ENCODE data around the gene SMOC2. TPM values are rescaled to one million over a fixed set of nuclear protein-coding genes. Genes with fewer than 3 reads are reported as not detected.

The SMOC2 gene
- total and polyA plus RNA-seq, 4 donors = 203 to 369 (median 266) TPM

DNA sequence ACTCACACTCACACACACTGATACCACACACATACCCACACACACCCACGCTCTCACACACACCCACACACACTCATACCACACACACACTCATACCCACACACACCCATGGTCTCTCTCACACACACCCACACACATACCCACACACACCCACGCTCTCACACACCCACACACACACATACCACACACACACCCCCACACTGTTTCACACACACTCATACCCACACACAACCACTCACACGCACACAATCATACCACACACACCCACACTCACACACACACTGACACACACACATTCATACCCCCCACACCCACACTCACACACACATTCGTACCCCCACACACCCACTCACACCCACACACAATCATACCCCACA, 158.1 kb downstream of the SMOC2 start:
- H3K27me3 ChIP-seq (ENCODE audit: control insufficient read depth in 1 of 2, insufficient read depth in 2 of 2, low read length in 1 of 2) = no peaks in the 10 kb centered on the region
- no peaks in the 10 kb centered on the region for H3K9me3 ChIP-seq (ENCODE audit: control insufficient read depth, low read length)
- H3K27ac ChIP-seq (ENCODE audit: low read depth in 1 of 2, low read length in 2 of 2) = no peak overlapping the region
- peaks cover 4 to 5% of the 10 kb centered on the region in 2 donors for H3K36me3 ChIP-seq (ENCODE audit: control insufficient read depth in 1 of 2, insufficient read depth in 2 of 2, low read length in 1 of 2)
- intact Hi-C loops (cut with DNase I) = no loop called here
- ATAC-seq (ENCODE audit: low FRiP score) (peak; percentile 17), DNase-seq (no peak)
- H3K4me3 ChIP-seq (ENCODE audit: low read length in 2 of 2) = no peak overlapping the region
- 83 to 84% methylated on average over 4 of the region's 4 CpGs for WGBS, 2 donors
- no peaks in the 10 kb centered on the region for H3K4me1 ChIP-seq (ENCODE audit: control insufficient read depth in 1 of 2, insufficient read depth in 2 of 2, low read length in 2 of 2)

DNA sequence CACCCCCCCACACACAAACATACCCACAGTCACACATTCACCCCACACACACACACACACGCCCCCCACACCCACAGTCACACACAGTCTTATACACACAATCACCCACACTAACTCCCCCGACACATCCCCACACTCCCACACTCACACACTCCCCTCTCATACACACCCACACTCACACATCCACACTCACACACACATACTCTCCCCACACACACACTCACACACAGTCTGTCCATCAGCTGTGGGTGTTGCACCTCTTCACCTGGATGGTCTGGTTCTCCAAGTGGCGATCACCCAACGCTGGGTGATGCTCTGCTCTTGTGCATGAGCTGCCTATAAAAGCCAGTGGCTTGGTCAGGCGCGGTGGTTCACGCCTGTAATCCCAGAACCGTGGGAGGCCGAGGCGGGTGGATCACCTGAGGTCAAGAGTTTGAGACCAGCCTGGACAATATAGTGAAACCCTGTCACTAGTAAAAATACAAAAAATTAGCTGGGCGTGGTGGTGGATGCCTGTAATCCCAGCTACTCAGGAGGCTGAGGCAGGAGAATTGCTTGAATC, 158.9 kb downstream of the SMOC2 start:
- WGBS, 2 donors = 98% methylated on average over 11 of the region's 11 CpGs
- peak in 1 of 2 donors; percentile 28 for DNase-seq
- no peak overlapping the region for H3K4me3 ChIP-seq (ENCODE audit: low read length in 2 of 2)

DNA sequence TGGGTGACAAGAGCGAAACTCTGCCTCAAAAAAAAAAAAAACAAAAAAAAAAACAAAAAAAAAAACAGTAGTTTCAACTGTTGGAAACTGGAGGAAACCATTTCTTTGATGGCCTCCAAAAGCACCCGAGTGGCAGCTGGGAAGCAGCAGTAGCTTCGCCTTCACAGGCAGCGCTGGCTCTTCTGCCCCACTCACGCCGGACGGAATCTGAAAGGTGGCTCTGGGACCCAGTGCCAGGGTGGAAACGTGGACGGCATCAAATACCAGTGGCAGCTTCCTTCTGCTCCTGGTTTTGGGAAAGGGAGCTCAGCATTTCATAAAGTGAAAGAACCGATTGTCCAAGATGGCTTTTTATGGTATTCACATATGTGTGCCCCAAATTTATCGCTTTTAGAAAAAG, 159.4 kb downstream of the SMOC2 start:
- intact Hi-C loops (cut with DNase I) = no loop called here
- Histone ChIP-seq H3K36me3 (ENCODE audit: control insufficient read depth in 1 of 2, insufficient read depth in 2 of 2, low read length in 1 of 2) (peaks cover 4 to 5% of the 10 kb centered on the region in 2 donors), H3K4me1 (ENCODE audit: control insufficient read depth in 1 of 2, insufficient read depth in 2 of 2, low read length in 2 of 2) (no peaks in the 10 kb centered on the region), H3K27ac (ENCODE audit: low read depth in 1 of 2, low read length in 2 of 2) (no peak overlapping the region), H3K4me3 (ENCODE audit: low read length in 2 of 2) (no peak overlapping the region), H3K9me3 (ENCODE audit: control insufficient read depth, low read length) (no peaks in the 10 kb centered on the region), H3K27me3 (ENCODE audit: control insufficient read depth in 1 of 2, insufficient read depth in 2 of 2, low read length in 1 of 2) (no peaks in the 10 kb centered on the region)
- ATAC-seq (ENCODE audit: low FRiP score) = no peak
- DNase-seq = peak in 1 of 2 donors; percentile 69
- WGBS, 2 donors = 97% methylated on average over 11 of the region's 11 CpGs

More for the DNA sequence above, 158.9 kb downstream of the SMOC2 start:
- intact Hi-C loops (cut with DNase I) = no loop called here
- peaks cover 4 to 5% of the 10 kb centered on the region in 2 donors for H3K36me3 ChIP-seq (ENCODE audit: control insufficient read depth in 1 of 2, insufficient read depth in 2 of 2, low read length in 1 of 2)
- no peak overlapping the region for H3K27ac ChIP-seq (ENCODE audit: low read depth in 1 of 2, low read length in 2 of 2)
- no peaks in the 10 kb centered on the region for H3K9me3 ChIP-seq (ENCODE audit: control insufficient read depth, low read length)
- no peaks in the 10 kb centered on the region for H3K27me3 ChIP-seq (ENCODE audit: control insufficient read depth in 1 of 2, insufficient read depth in 2 of 2, low read length in 1 of 2)
- ATAC-seq (ENCODE audit: low FRiP score) = no peak
- no peaks in the 10 kb centered on the region for H3K4me1 ChIP-seq (ENCODE audit: control insufficient read depth in 1 of 2, insufficient read depth in 2 of 2, low read length in 2 of 2)

DNA sequence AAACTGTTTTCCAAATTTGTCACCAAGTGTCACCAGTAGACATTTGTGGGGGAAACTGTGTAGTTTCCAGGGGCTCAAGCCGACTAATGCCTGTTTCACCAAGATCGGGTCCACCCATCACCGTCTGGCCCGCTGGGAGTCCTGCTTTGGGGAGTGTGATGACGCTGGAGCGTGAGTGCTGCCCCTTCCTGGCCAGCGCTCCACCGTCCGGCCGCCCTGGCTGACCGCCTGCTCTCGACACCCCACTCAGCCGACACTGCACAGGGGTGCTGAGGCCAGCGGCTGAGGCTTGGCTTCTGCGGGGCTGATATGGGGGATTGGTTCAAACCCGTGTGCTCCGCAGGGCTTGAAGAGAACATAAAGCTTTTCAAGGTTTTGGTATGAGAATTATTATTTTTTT, 160.1 kb downstream of the SMOC2 start:
- intact Hi-C loops (cut with DNase I) = no loop called here
- no peaks in the 10 kb centered on the region for H3K27me3 ChIP-seq (ENCODE audit: control insufficient read depth in 1 of 2, insufficient read depth in 2 of 2, low read length in 1 of 2)
- ATAC-seq (ENCODE audit: low FRiP score) (peak; percentile 45), DNase-seq (peak in 1 of 2 donors; percentile 85)
- no peak overlapping the region for H3K4me3 ChIP-seq (ENCODE audit: low read length in 2 of 2)
- WGBS, 2 donors = 13 to 36% methylated on average over 17 of the region's 17 CpGs
- H3K9me3 ChIP-seq (ENCODE audit: control insufficient read depth, low read length) = no peaks in the 10 kb centered on the region
- H3K4me1 ChIP-seq (ENCODE audit: control insufficient read depth in 1 of 2, insufficient read depth in 2 of 2, low read length in 2 of 2) = no peaks in the 10 kb centered on the region
- H3K36me3 ChIP-seq (ENCODE audit: control insufficient read depth in 1 of 2, insufficient read depth in 2 of 2, low read length in 1 of 2) = peaks cover 4 to 5% of the 10 kb centered on the region in 2 donors
- peak overlapping the region in 1 of 2 donors; percentile 48 for H3K27ac ChIP-seq (ENCODE audit: low read depth in 1 of 2, low read length in 2 of 2)

DNA sequence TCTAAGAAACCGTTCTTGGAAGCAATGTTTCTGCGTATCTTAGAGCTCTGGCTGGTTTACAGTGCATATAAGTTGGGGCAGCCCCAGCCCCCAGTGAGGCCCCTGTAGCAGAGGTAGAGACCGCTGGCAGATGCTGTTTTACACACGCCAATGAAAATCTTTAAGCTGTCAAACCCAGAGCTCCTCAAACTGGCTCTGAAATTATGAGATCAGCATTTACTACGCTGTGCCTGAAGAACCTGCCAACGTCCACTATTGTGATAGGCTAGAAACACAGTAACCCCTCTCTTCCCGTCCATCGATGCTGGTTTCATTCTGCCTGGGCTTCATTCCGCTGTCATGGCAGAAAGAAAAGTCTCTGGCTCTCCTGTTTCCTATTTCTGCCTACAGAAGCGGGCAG, 160.6 kb downstream of the SMOC2 start:
- intact Hi-C loops (cut with DNase I) = no loop called here
- no peaks in the 10 kb centered on the region for H3K4me1 ChIP-seq (ENCODE audit: control insufficient read depth in 1 of 2, insufficient read depth in 2 of 2, low read length in 2 of 2)
- no peaks in the 10 kb centered on the region for H3K9me3 ChIP-seq (ENCODE audit: control insufficient read depth, low read length)
- 12 to 20% methylated on average over 10 of the region's 10 CpGs for WGBS, 2 donors
- no peaks in the 10 kb centered on the region for H3K27me3 ChIP-seq (ENCODE audit: control insufficient read depth in 1 of 2, insufficient read depth in 2 of 2, low read length in 1 of 2)
- no peak overlapping the region for H3K4me3 ChIP-seq (ENCODE audit: low read length in 2 of 2)
- ATAC-seq (ENCODE audit: low FRiP score) (no peak), DNase-seq (peak in 1 of 2 donors; percentile 30)
- peaks cover 4 to 5% of the 10 kb centered on the region in 2 donors for H3K36me3 ChIP-seq (ENCODE audit: control insufficient read depth in 1 of 2, insufficient read depth in 2 of 2, low read length in 1 of 2)
- H3K27ac ChIP-seq (ENCODE audit: low read depth in 1 of 2, low read length in 2 of 2) = no peak overlapping the region

GRCh38 chr6:168602576-168602975, 161.6 kb downstream of the SMOC2 start:
- Histone ChIP-seq H3K27ac (ENCODE audit: low read depth in 1 of 2, low read length in 2 of 2) (no peak overlapping the region), H3K36me3 (ENCODE audit: control insufficient read depth in 1 of 2, insufficient read depth in 2 of 2, low read length in 1 of 2) (peaks cover 4 to 5% of the 10 kb centered on the region in 2 donors), H3K9me3 (ENCODE audit: control insufficient read depth, low read length) (no peaks in the 10 kb centered on the region), H3K4me1 (ENCODE audit: control insufficient read depth in 1 of 2, insufficient read depth in 2 of 2, low read length in 2 of 2) (no peaks in the 10 kb centered on the region), H3K27me3 (ENCODE audit: control insufficient read depth in 1 of 2, insufficient read depth in 2 of 2, low read length in 1 of 2) (no peaks in the 10 kb centered on the region), H3K4me3 (ENCODE audit: low read length in 2 of 2) (no peak overlapping the region)
- DNase-seq (peak in 1 of 2 donors; percentile 22), ATAC-seq (ENCODE audit: low FRiP score) (no peak)
- 90 to 92% methylated on average over 4 of the region's 4 CpGs for WGBS, 2 donors
- intact Hi-C loops (cut with DNase I) = no loop called here

GRCh38 chr6:168603234-168603633, 162.2 kb downstream of the SMOC2 start:
- peak in 1 of 2 donors; percentile 9 for DNase-seq

GRCh38 chr6:168605964-168606363, 165.0 kb downstream of the SMOC2 start:
- Histone ChIP-seq H3K4me1 (ENCODE audit: control insufficient read depth in 1 of 2, insufficient read depth in 2 of 2, low read length in 2 of 2) (no peaks in the 10 kb centered on the region), H3K27ac (ENCODE audit: low read depth in 1 of 2, low read length in 2 of 2) (no peak overlapping the region), H3K27me3 (ENCODE audit: control insufficient read depth in 1 of 2, insufficient read depth in 2 of 2, low read length in 1 of 2) (no peaks in the 10 kb centered on the region), H3K36me3 (ENCODE audit: control insufficient read depth in 1 of 2, insufficient read depth in 2 of 2, low read length in 1 of 2) (no peaks in the 10 kb centered on the region), H3K9me3 (ENCODE audit: control insufficient read depth, low read length) (no peaks in the 10 kb centered on the region), H3K4me3 (ENCODE audit: low read length in 2 of 2) (no peak overlapping the region)
- no peak for ATAC-seq (ENCODE audit: low FRiP score)
- WGBS, 2 donors = 82 to 86% methylated on average over 7 of the region's 7 CpGs
- DNase-seq = peak in 1 of 2 donors; percentile 8
- intact Hi-C loops (cut with DNase I) = no loop called here

More at GRCh38 chr6:168603234-168603633, 162.2 kb downstream of the SMOC2 start:
- Histone ChIP-seq H3K27me3 (ENCODE audit: control insufficient read depth in 1 of 2, insufficient read depth in 2 of 2, low read length in 1 of 2) (no peaks in the 10 kb centered on the region), H3K9me3 (ENCODE audit: control insufficient read depth, low read length) (no peaks in the 10 kb centered on the region), H3K4me1 (ENCODE audit: control insufficient read depth in 1 of 2, insufficient read depth in 2 of 2, low read length in 2 of 2) (no peaks in the 10 kb centered on the region), H3K4me3 (ENCODE audit: low read length in 2 of 2) (no peak overlapping the region), H3K27ac (ENCODE audit: low read depth in 1 of 2, low read length in 2 of 2) (no peak overlapping the region), H3K36me3 (ENCODE audit: control insufficient read depth in 1 of 2, insufficient read depth in 2 of 2, low read length in 1 of 2) (peaks cover 4 to 5% of the 10 kb centered on the region in 2 donors)
- WGBS, 2 donors = 67 to 76% methylated on average over 4 of the region's 4 CpGs
- intact Hi-C loops (cut with DNase I) = no loop called here
- no peak for ATAC-seq (ENCODE audit: low FRiP score)

- intact Hi-C loops (cut with DNase I) = no loop called here
- Histone ChIP-seq H3K36me3 (ENCODE audit: control insufficient read depth in 1 of 2, insufficient read depth in 2 of 2, low read length in 1 of 2) (peaks cover 0 to under 1% of the 10 kb centered on the region in 2 donors), H3K27ac (ENCODE audit: low read depth in 1 of 2, low read length in 2 of 2) (no peak overlapping the region), H3K27me3 (ENCODE audit: control insufficient read depth in 1 of 2, insufficient read depth in 2 of 2, low read length in 1 of 2) (no peaks in the 10 kb centered on the region), H3K4me3 (ENCODE audit: low read length in 2 of 2) (no peak overlapping the region), H3K4me1 (ENCODE audit: control insufficient read depth in 1 of 2, insufficient read depth in 2 of 2, low read length in 2 of 2) (no peaks in the 10 kb centered on the region), H3K9me3 (ENCODE audit: control insufficient read depth, low read length) (no peaks in the 10 kb centered on the region)
- WGBS, 2 donors = 92 to 93% methylated on average over 16 of the region's 16 CpGs
- ATAC-seq (ENCODE audit: low FRiP score) = no peak
- peak in 1 of 2 donors; percentile 62 for DNase-seq
Observed at GRCh38 chr6:168606722-168607121, 165.7 kb downstream of the SMOC2 start.
